ENCODE measurements around the gene VSTM2L.

VSTM2L gene

DNA sequence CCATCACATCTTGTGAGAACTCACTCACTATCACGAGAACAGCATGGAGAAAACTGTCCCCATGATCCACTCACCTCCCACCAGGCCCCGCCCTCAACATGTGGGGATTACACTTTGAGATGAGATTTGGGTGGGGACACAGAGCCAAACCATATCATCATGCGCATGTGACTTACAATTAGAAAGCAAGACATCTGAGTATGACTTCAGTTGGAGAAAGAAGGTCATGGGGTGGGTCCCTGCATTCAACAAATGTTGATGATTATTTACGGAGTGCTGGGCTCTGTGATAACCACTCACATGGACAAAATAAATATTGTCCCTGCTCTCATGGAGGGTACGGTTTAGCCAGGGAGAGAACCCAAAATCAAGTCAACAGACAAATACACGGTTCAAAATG lies 37.9 kb downstream of the VSTM2L start:
- no peak for DNase-seq (ENCODE audit: low spot score)
- ChIA-PET CTCF (no interaction called here), POLR2A (ENCODE audit: low non-redundant PET) (no interaction called here)
- H3K27ac ChIP-seq = no peak overlapping the region
- no peak for TF ChIP-seq CTCF (conservative IDR thresholded peaks at IDR 0.05; ENCODE audit: low read depth)

DNA sequence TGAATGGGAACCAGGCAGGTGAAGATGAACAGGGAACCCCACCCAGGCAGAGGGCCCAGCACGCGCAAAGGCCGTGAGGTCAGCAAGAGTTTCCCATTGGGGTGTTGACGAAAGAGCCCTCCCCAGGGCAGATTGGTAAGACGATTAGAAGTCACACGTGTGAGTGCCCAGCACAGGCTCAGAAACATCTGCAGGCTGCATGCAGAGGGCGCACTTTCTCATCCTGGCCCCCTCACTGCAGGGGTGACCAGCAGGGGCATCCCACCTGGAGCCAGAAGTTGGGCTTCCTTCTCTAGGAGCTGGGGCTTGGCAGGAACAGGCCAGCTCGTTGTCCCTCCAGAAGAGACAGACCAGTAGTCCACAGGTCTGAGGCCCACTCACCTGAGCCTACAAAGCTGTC lies 38.4 kb downstream of the VSTM2L start:
- H3K27ac ChIP-seq = no peak overlapping the region
- DNase-seq (ENCODE audit: low spot score) = no peak
- POLR2A ChIA-PET (ENCODE audit: low non-redundant PET) = no interaction called here
- CTCF ChIA-PET = interaction anchor here (0.7 kb wide), 1 partner anchor 308 kb away, joined by 3 read pairs; no protein-coding TSS in a partner anchor
- TF ChIP-seq CTCF (conservative IDR thresholded peaks at IDR 0.05; ENCODE audit: low read depth) = no peak

GRCh38 chr20:37941992-37942391 lies 39.1 kb downstream of the VSTM2L start:
- no peak overlapping the region for H3K27ac ChIP-seq
- TF ChIP-seq CTCF (conservative IDR thresholded peaks at IDR 0.05; ENCODE audit: low read depth) = no peak
- no peak for DNase-seq (ENCODE audit: low spot score)
- CTCF ChIA-PET = interaction anchor here (0.6 to 0.7 kb wide), 2 partner anchors 100 to 308 kb away, joined by 3 to 4 read pairs; no protein-coding TSS in a partner anchor
- POLR2A ChIA-PET (ENCODE audit: low non-redundant PET) = no interaction called here

GRCh38 chr20:37943033-37943432 lies 40.1 kb downstream of the VSTM2L start:
- H3K27ac ChIP-seq = no peak overlapping the region
- TF ChIP-seq CTCF (conservative IDR thresholded peaks at IDR 0.05; ENCODE audit: low read depth) = no peak
- CTCF ChIA-PET = interaction anchor here (0.5 to 0.6 kb wide), 3 partner anchors 15 to 398 kb away, joined by 3 to 4 read pairs (median 4); no protein-coding TSS in a partner anchor
- POLR2A ChIA-PET (ENCODE audit: low non-redundant PET) = no interaction called here
- no peak for DNase-seq (ENCODE audit: low spot score)

DNA sequence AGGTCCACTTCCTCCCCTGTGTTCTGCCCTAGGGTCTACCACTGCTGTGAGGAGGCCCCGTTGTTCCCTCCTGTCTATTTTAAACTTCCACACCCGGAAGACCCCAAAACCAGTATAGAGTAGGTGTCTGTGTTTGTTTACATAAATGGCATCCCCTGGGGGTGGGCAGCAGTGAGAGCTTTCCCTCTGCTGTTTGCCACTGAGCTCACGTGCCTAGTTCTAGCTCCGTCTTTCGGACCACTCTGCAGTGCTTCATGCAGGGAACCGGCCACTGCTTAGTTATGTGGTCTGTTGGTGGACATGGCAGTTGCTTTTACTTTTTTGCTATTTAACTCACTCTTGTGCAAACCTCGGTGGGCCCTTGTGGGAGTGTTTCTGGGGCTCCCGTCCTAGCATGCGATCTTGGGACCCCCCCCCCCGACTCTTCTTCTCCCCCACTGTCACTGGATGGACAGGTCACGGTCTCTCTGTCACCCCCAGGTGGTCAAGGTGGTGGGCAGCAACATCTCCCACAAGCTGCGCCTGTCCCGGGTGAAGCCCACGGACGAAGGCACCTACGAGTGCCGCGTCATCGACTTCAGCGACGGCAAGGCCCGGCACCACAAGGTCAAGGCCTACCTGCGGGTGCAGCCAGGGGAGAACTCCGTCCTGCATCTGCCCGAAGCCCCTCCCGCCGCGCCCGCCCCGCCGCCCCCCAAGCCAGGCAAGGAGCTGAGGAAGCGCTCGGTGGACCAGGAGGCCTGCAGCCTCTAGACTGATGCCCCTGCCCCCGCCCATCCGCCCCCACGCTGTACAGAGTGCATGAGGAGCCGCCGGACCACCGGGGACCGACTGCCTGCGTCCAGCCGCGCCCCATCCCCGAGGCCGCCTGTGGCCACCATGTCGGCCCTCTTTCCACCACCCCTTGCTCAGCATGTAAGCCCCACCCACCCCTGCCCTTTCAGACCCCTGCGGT lies 40.9 kb downstream of the VSTM2L start:
- no peak for DNase-seq (ENCODE audit: low spot score)
- no peak for TF ChIP-seq CTCF (conservative IDR thresholded peaks at IDR 0.05; ENCODE audit: low read depth)
- CTCF ChIA-PET = interaction anchor here (0.5 to 0.6 kb wide), 3 partner anchors 32 to 1515 kb away, joined by 3 to 5 read pairs (median 4); no protein-coding TSS in a partner anchor
- POLR2A ChIA-PET (ENCODE audit: low non-redundant PET) = no interaction called here
- H3K27ac ChIP-seq = no peak overlapping the region

GRCh38 chr20:37944456-37944981 lies 41.6 kb downstream of the VSTM2L start:
- ChIA-PET CTCF (no interaction called here), POLR2A (ENCODE audit: low non-redundant PET) (no interaction called here)
- H3K27ac ChIP-seq = no peak overlapping the region
- DNase-seq (ENCODE audit: low spot score) = no peak
- TF ChIP-seq CTCF (conservative IDR thresholded peaks at IDR 0.05; ENCODE audit: low read depth) = no peak
